H1 (cell line): ENCODE results near the gene ESRRB. TPM values are rescaled to one million over a fixed set of nuclear protein-coding genes. Genes with fewer than 3 reads are reported as not detected.

Source experiments
- CTCF ChIA-PET: fragments of 300-600 bp; sonication (Branson Sonifier 250); formaldehyde crosslinking; loops from one replicate; lab custom pipeline; 2021; ENCODE audit not compliant: partially characterized antibody; lab: Charles Lee
- POLR2A ChIA-PET: fragments of 300-600 bp; sonication (Branson Sonifier 250); formaldehyde crosslinking; loops from one replicate; lab custom pipeline; 2021; ENCODE audit warnings: inconsistent platforms; ENCODE audit not compliant: partially characterized antibody; lab: Charles Lee
- DNase-seq, 2 experiments: peaks; one replicate each; pipeline versions ENCODE4 v3.0.0 to v3.0.0-alpha.2; 2010 to 2022; ENCODE audit warnings: low spot score in 2 of 2, low read depth in 1 of 2, mixed read lengths in 1 of 2
- FAIRE-seq: peaks from 2 replicates; lab custom pipeline; 2011; peaks lifted over from hg19 to GRCh38; lab: Jason Lieb, UNC
- H2AFZ ChIP-seq: 2 replicates; pipeline ENCODE4 v1.8.1; 2012; ENCODE audit warnings: low read length, inconsistent platforms
- H2AK5ac ChIP-seq: 2 replicates; pipeline ENCODE4 v1.6.1; 2013; ENCODE audit warnings: low read depth, low read length
- H2BK120ac ChIP-seq: replicated peaks from 2 replicates; pipeline ENCODE3; 2013; ENCODE audit warnings: low read depth, low read length, inconsistent platforms
- H2BK12ac ChIP-seq: 2 replicates; pipeline ENCODE4 v1.6.1; 2013; ENCODE audit warnings: low read depth, low read length
- H2BK15ac ChIP-seq: 2 replicates; pipeline ENCODE4 v1.6.1; 2013; ENCODE audit warnings: low read length
- H2BK20ac ChIP-seq: 2 replicates; pipeline ENCODE4 v1.6.1; 2013; ENCODE audit warnings: low read length
- H2BK5ac ChIP-seq: 2 replicates; pipeline ENCODE4 v1.6.1; 2013; ENCODE audit warnings: low read depth, low read length
- H3K14ac ChIP-seq: 2 replicates; pipeline ENCODE4 v1.6.1; 2013; ENCODE audit warnings: inconsistent platforms; ENCODE audit not compliant: insufficient read length
- H3K18ac ChIP-seq: 2 replicates; pipeline ENCODE4 v1.6.1; 2013; ENCODE audit warnings: low read length; ENCODE audit errors: extremely low read depth
- H3K23ac ChIP-seq: 2 replicates; pipeline ENCODE4 v1.6.1; 2013; ENCODE audit warnings: inconsistent platforms; ENCODE audit not compliant: insufficient read length
- H3K23me2 ChIP-seq: 2 replicates; pipeline ENCODE4 v1.6.1; 2013; ENCODE audit warnings: low read depth, low read length
- H3K27ac ChIP-seq: 2 replicates; pipeline ENCODE4 v1.6.1; 2011; ENCODE audit warnings: low read depth, low read length, inconsistent platforms
- H3K27me3 ChIP-seq, 4 experiments: replicated peaks in 1 of 4; 1 replicate in 1 of 4; 2 replicates in 3 of 4; pipeline versions ENCODE4 v1.6.1 to v1.8.1; 2011 to 2013; ENCODE audit warnings: low read length in 3 of 4, mild to moderate bottlenecking in 3 of 4, inconsistent platforms in 2 of 4, mixed read lengths in 2 of 4, moderate library complexity in 1 of 4; ENCODE audit not compliant: control insufficient read depth in 3 of 4, insufficient read depth in 3 of 4; ENCODE audit errors: extremely low read depth in 1 of 4
- H3K36me3 ChIP-seq, 4 experiments: 2 replicates each; pipeline versions ENCODE4 v1.6.1 to v1.8.1; 2011 to 2013; ENCODE audit warnings: mild to moderate bottlenecking in 4 of 4, low read length in 3 of 4, moderate library complexity in 2 of 4, control low read depth in 1 of 4, inconsistent platforms in 1 of 4; ENCODE audit not compliant: insufficient read depth in 4 of 4, control insufficient read depth in 2 of 4
- H3K4ac ChIP-seq: replicated peaks from 2 replicates; pipeline ENCODE3; 2013; ENCODE audit warnings: low read length, low read depth, mixed read lengths, inconsistent platforms; ENCODE audit not compliant: insufficient read length
- H3K4me1 ChIP-seq, 4 experiments: replicated peaks in 1 of 4; 1 replicate in 1 of 4; 2 replicates in 3 of 4; pipeline versions ENCODE4 v1.6.1 to v1.8.1; 2011 to 2013; ENCODE audit warnings: low read length in 3 of 4, inconsistent platforms in 2 of 4, mixed read lengths in 1 of 4; ENCODE audit not compliant: insufficient read depth in 4 of 4, control insufficient read depth in 3 of 4
- H3K4me2 ChIP-seq, 2 experiments: 2 replicates each; pipeline versions ENCODE4 v1.6.1 to v1.8.1; 2011 to 2013; ENCODE audit warnings: low read depth in 2 of 2, low read length in 2 of 2, control low read depth in 1 of 2, inconsistent platforms in 1 of 2, mild to moderate bottlenecking in 1 of 2; ENCODE audit not compliant: insufficient read depth in 1 of 2
- H3K4me3 ChIP-seq, 4 experiments: fragments of 200-600, 300-600 bp in 1 of 4; sonication (generic), shearing (Covaris generic), sonication (Bioruptor Twin) in 1 of 4; 2 replicates each; pipeline versions ENCODE4 v1.5.1 to v1.8.1; 2011 to 2016; ENCODE audit warnings: low read length in 4 of 4, low read depth in 3 of 4, control low read depth in 2 of 4, inconsistent platforms in 2 of 4, mild to moderate bottlenecking in 2 of 4, mixed read lengths in 1 of 4, moderate library complexity in 1 of 4; ENCODE audit not compliant: insufficient read depth in 2 of 4; ENCODE audit errors: extremely low read depth in 1 of 4
- H3K56ac ChIP-seq: replicated peaks from 2 replicates; pipeline ENCODE3; 2013; ENCODE audit warnings: low read depth, mild to moderate bottlenecking, mixed read lengths, low read length, inconsistent platforms; ENCODE audit not compliant: insufficient read length
- H3K79me1 ChIP-seq: 2 replicates; pipeline ENCODE4 v1.6.1; 2013; ENCODE audit warnings: low read depth, low read length, control low read depth
- H3K79me2 ChIP-seq, 2 experiments: 2 replicates each; pipeline versions ENCODE4 v1.6.1 to v1.8.1; 2012 to 2013; ENCODE audit warnings: low read length in 2 of 2, mild to moderate bottlenecking in 2 of 2, inconsistent platforms in 1 of 2; ENCODE audit not compliant: insufficient read depth in 2 of 2, control insufficient read depth in 1 of 2
- H3K9ac ChIP-seq, 4 experiments: replicated peaks in 1 of 4; 1 replicate in 1 of 4; 2 replicates in 3 of 4; pipeline versions ENCODE4 v1.6.1 to v1.8.1; 2011 to 2013; ENCODE audit warnings: low read depth in 3 of 4, low read length in 3 of 4, control low read depth in 2 of 4, mild to moderate bottlenecking in 2 of 4, moderate library complexity in 2 of 4, inconsistent platforms in 1 of 4; ENCODE audit errors: extremely low read depth in 1 of 4
- H3K9me3 ChIP-seq, 2 experiments: 2 replicates each; pipeline versions ENCODE4 v1.6.1 to v1.8.1; 2012 to 2013; ENCODE audit warnings: mild to moderate bottlenecking in 2 of 2, moderate library complexity in 2 of 2, control low read depth in 1 of 2, inconsistent platforms in 1 of 2, low read depth in 1 of 2, low read length in 1 of 2, mixed read lengths in 1 of 2; ENCODE audit not compliant: insufficient read depth in 2 of 2
- H4K20me1 ChIP-seq, 2 experiments: replicated peaks in 1 of 2; 2 replicates each; pipeline versions ENCODE3 to v1.8.1; 2011 to 2013; ENCODE audit warnings: inconsistent platforms in 2 of 2, low read length in 2 of 2, mild to moderate bottlenecking in 1 of 2; ENCODE audit not compliant: insufficient read depth in 2 of 2, control insufficient read depth in 1 of 2
- H4K5ac ChIP-seq: 2 replicates; pipeline ENCODE4 v1.6.1; 2013; ENCODE audit warnings: low read length, low read depth, mixed read lengths, inconsistent platforms; ENCODE audit not compliant: insufficient read length
- H4K8ac ChIP-seq: 2 replicates; pipeline ENCODE4 v1.8.0; 2013; ENCODE audit warnings: mild to moderate bottlenecking, moderate library complexity, low read length, inconsistent platforms; ENCODE audit not compliant: insufficient read depth; ENCODE audit errors: extremely low read depth
- H4K91ac ChIP-seq: replicated peaks from 2 replicates; pipeline ENCODE3; 2013; ENCODE audit warnings: low read length, mixed read lengths, inconsistent platforms; ENCODE audit not compliant: insufficient read length
- CTBP2 ChIP-seq: IDR thresholded peaks from 2 replicates; pipeline ENCODE4 v1.7.0; 2011; ENCODE audit warnings: borderline replicate concordance, mild to moderate bottlenecking, moderate library complexity, mixed read lengths, low read length; ENCODE audit not compliant: insufficient read depth, insufficient read length
- EGR1 ChIP-seq: IDR thresholded peaks from 2 replicates; pipeline ENCODE4 v1.6.1; 2011; ENCODE audit warnings: low read depth, low read length, borderline replicate concordance
- EZH2 ChIP-seq: fragments of 200-600 bp; sonication (generic); IDR thresholded peaks from 2 replicates; pipeline ENCODE4 v1.7.1; 2012; ENCODE audit warnings: low read depth, mild to moderate bottlenecking, moderate library complexity, low read length, inconsistent platforms; ENCODE audit not compliant: severe bottlenecking
- JUN ChIP-seq: IDR thresholded peaks from 2 replicates; pipeline ENCODE4 v1.6.1; 2011; ENCODE audit warnings: low read depth, mild to moderate bottlenecking, improper control_type of control experiment, low read length
- KDM1A ChIP-seq: fragments of 200-600, 300-600 bp; sonication (generic); IDR thresholded peaks from 2 replicates; pipeline ENCODE4 v1.7.1; 2016; ENCODE audit warnings: mild to moderate bottlenecking, low read length, borderline replicate concordance
- NRF1 ChIP-seq: IDR thresholded peaks from 2 replicates; pipeline ENCODE4 v1.6.1; 2011; ENCODE audit warnings: mild to moderate bottlenecking, low read depth, low read length, improper control_type of control experiment
- POU5F1 ChIP-seq: IDR thresholded peaks from 2 replicates; pipeline ENCODE4 v1.6.1; 2011; ENCODE audit warnings: low read depth, mild to moderate bottlenecking, low read length, moderate library complexity
- WGBS, 2 experiments: shearing (Covaris generic) in 1 of 2; methylation state at CpG; one replicate each; pipeline versions ENCODE4 v1.1.6 to v1.1.7; 2013 to 2015; ENCODE audit warnings: low lambda C conversion rate in 2 of 2, mixed read lengths in 2 of 2, inconsistent platforms in 1 of 2, low coverage in 1 of 2, missing lambda C conversion rate in 1 of 2; ENCODE audit not compliant: insufficient replicate concordance in 2 of 2, insufficient coverage in 1 of 2, insufficient read length in 1 of 2; ENCODE audit errors: extremely low coverage in 1 of 2, missing lambda C conversion rate in 1 of 2; 5-methylcytosine and 5-hydroxymethylcytosine counted together
- polyA plus RNA-seq, 7 experiments: library from polyadenylated mRNA; depleted of rRNA in 3 of 7; stranded (reverse) in 5 of 7; unstranded in 2 of 7; fragments of >200 nt in 5 of 7; fragments of 200-250 nt in 2 of 7; gene quantifications; 1 replicate in 5 of 7; 2 replicates in 1 of 7; 4 replicates in 1 of 7; pipeline versions ENCODE4 v1.2.1 to v1.2.3, GENCODE V29; 2011 to 2013; ENCODE audit warnings: missing spikeins in 2 of 7, mixed read lengths in 2 of 7
- total RNA-seq: library from RNA; stranded (reverse); fragmentation: NEBNext Ultra II Directional; extraction: Animal tissue kit (Norgen Biotek cat#: 25700); gene quantifications from 2 replicates; pipeline ENCODE4 v1.2.1, GENCODE V29; 2021

The ESRRB gene
- total and polyA plus RNA-seq, 2 of the 8 experiments (the other 6 are each of a cell fraction or from before 2014, with no cell fraction given) = 0.29 to 0.45 TPM

- FAIRE-seq (no peak), DNase-seq (no peak)
- Histone ChIP-seq H2BK5ac (peak overlapping the region; percentile 24; the same call in 1 of the 2 replicates), H2BK20ac (0 out of 2 replicates have a peak overlapping the region, but pooled peaks have one; percentile 0), H3K9ac (no peak overlapping the region), H3K27ac (no peak overlapping the region), H3K36me3 (no peaks in the 10 kb centered on the region), H3K14ac (no peak overlapping the region), H2AFZ (0 out of 2 replicates have a peak overlapping the region, but pooled peaks have one; percentile 89), H2AK5ac (no peak overlapping the region), H3K18ac (no peak overlapping the region; the same call in 1 of the 2 replicates), H4K8ac (no peak overlapping the region), H3K4me3 (no peak overlapping the region), H3K23me2 (no peaks in the 10 kb centered on the region), H3K79me2 (no peaks in the 10 kb centered on the region), H4K5ac (no peak overlapping the region), H3K4me1 (peaks cover 0 to 7% (median 2%) of the 10 kb centered on the region in 4 experiments; a peak in 3 of 7 replicates), H3K4ac (no peak overlapping the region), H3K79me1 (no peaks in the 10 kb centered on the region), H3K27me3 (no peaks in the 10 kb centered on the region), H2BK15ac (no peak overlapping the region), H3K4me2 (no peak overlapping the region), H4K20me1 (no peaks in the 10 kb centered on the region), H3K56ac (no peak overlapping the region), H3K23ac (no peak overlapping the region), H4K91ac (peak overlapping the region; percentile 15), H3K9me3 (no peaks in the 10 kb centered on the region), H2BK12ac (peak overlapping the region; percentile 45), H2BK120ac (no peak overlapping the region)
- CTCF ChIA-PET = interaction anchor here (1.1 to 3.4 kb wide), 5 partner anchors 14 to 97 kb away, joined by 3 to 15 read pairs (median 5); no protein-coding TSS in a partner anchor
- POLR2A ChIA-PET = no interaction called here
- 75% methylated on average over 2 of the region's 2 CpGs; no CpG with 5 or more reads in 1 of the 2 experiments for WGBS, 2 experiments
- TF ChIP-seq EGR1 (no peak), KDM1A (no peak), JUN (no peak), POU5F1 (no peak), CTBP2 (no peak), EZH2 (no peak), NRF1 (no peak)
Observed at GRCh38 chr14:76550534-76550933, 174.6 kb downstream of the ESRRB start.
